Measurements from ENCODE around the gene FILIP1L.

Gene FILIP1L

GRCh38 chr3:100040451-100041225 lies 73.7 kb downstream of the FILIP1L start:
- DNase-seq = no peak

DNA sequence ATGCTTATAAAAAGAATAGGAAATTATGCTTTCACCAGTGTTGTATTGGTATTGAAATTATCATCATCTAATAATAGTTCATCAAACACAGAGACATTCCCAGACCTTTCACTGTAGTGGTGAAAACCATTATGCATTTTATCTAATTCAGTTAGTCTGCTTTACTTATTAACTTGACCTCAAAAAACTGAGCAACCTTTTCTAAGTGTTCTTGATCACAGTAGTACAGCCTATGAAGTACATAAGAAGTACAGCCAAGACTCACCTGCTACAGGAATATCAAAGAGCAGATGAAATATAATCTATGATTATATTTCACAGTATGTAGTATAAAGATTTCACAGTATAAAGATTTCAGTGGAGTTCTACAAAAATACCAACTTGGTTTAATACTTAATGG lies 75.2 kb downstream of the FILIP1L start:
- DNase-seq = no peak

DNA sequence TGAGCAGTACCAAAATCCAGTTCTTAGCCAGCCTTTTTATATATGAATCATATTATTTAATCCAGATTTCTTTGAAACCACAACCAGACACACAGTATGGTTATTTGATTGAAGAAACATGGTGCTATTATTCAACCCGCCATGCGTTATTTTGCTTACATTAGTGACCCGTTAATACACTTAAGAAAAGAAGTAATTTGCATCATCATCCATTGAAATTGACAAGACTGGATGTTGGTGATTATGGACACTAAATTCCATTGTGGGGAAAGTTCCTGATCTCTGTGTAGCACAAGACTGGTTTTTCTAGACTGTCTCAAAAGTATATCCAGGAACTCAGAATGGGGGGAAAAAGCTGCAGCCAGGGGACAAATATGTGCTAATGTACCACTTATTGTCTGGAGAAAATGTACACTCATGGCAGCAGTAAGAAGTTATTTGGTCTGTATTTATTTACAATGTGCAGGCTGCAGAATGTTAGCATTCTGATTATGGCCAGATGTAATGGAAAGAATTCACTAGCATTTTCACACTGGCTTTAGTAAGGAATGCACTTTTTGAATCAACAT lies 80.3 kb downstream of the FILIP1L start:
- DNase-seq = no peak

DNA sequence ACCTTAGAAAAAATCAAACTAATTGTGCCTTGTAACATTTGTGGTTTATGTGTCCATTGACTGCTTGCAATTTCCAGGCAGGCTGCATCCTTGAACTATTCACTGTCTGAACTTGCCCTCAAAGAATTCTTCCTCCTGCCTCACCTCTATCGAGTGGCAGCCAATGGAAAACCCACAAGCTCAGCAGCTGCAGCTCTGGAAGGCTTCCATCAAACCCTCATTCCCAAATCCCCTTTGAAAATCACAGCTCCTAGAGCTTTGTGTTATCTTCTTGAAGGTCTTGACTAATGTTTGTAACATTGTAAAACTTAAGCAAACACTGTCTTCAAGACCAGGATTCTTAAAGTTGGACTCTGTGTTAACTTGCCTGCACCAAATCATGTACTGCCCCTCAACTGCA lies 81.1 kb downstream of the FILIP1L start:
- no peak for DNase-seq

- DNase-seq = no peak
Measured at GRCh38 chr3:100032243-100032642, 82.1 kb downstream of the FILIP1L start.

GRCh38 chr3:100030914-100031425 lies 83.3 kb downstream of the FILIP1L start:
- no peak for DNase-seq

- no peak for DNase-seq
Measured at GRCh38 chr3:100030346-100030745, 84.0 kb downstream of the FILIP1L start.

- no peak for DNase-seq
Measured at GRCh38 chr3:100029689-100030088, 84.6 kb downstream of the FILIP1L start.

- no peak for DNase-seq
Measured at GRCh38 chr3:100029052-100029451, 85.2 kb downstream of the FILIP1L start.

DNA sequence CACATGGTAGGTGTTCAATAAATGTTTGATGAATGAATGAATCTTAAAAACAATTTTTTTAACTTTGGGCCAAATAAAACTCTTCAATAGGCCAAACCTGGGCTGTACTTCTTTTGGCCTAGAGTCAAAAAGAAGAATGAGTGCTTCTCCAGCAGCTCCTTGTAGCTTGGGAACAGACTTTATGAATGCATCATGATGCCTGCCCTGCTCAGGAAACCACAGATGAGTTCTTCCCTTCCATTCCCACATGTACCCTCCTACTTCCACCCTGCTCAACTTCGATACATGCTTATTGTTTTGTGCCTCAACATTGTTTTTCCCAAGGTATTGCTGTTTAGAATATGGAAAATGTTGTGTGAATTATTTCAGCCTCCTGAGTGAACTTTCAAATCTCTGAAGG lies 87.0 kb downstream of the FILIP1L start:
- no peak for DNase-seq

DNA sequence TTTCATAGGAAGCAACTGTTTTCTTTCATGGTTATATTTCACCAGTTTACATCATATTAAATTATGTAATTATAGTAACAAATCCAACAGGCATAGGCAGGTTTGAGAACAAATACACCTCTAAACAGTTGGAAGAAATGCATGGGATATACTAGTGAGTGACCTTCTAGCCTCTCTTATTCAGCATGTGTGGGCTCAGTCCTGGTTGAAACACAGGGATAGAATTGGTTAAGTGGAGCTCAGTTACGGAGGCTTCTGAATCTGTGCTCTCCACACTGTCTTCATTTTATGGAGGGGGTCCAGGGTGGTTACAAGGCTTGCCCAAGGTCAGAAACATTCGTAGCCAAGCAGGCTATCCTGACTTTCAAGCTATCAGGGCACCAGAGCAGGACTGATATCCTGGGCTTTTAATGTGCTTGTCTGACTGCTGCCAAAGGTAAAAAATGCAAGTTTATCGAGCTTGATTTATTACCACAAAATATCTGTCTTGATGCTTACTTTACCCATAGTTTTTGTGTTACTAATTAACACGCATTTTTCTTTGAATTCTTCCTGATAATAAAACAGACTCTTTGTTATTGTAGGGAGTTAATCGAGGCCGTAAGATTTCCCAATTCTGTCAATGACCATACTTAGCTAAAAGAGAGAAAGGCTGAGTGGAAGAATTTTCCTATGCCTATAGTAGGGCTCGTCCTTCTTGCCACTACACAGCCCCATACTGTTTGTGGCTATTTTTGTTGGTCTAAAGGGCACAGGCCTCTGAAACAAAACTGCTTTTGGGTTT lies 89.6 kb downstream of the FILIP1L start:
- DNase-seq = no peak

- DNase-seq = no peak
Measured at GRCh38 chr3:100023595-100023994, 90.7 kb downstream of the FILIP1L start.

GRCh38 chr3:100023150-100023549 lies 91.2 kb downstream of the FILIP1L start:
- DNase-seq = no peak

DNA sequence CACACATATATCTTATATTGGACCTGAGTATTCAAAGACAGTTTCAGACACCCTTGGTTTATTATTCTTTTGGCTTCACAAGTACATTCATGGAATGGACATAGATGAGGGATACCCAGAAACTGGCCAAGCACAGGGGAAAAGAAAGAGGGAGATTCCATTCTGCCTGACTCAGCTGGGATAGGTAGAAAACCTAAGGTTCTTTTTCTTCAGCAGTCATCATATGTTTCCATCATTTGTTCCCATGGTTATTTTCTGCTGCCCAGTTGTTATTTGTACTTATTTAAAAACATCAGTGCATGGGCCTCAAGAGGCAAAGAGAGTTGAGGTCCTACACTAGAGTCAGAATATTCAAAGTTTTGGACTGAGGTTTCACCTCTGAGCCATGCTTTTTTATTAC lies 91.8 kb downstream of the FILIP1L start:
- DNase-seq = no peak

DNA sequence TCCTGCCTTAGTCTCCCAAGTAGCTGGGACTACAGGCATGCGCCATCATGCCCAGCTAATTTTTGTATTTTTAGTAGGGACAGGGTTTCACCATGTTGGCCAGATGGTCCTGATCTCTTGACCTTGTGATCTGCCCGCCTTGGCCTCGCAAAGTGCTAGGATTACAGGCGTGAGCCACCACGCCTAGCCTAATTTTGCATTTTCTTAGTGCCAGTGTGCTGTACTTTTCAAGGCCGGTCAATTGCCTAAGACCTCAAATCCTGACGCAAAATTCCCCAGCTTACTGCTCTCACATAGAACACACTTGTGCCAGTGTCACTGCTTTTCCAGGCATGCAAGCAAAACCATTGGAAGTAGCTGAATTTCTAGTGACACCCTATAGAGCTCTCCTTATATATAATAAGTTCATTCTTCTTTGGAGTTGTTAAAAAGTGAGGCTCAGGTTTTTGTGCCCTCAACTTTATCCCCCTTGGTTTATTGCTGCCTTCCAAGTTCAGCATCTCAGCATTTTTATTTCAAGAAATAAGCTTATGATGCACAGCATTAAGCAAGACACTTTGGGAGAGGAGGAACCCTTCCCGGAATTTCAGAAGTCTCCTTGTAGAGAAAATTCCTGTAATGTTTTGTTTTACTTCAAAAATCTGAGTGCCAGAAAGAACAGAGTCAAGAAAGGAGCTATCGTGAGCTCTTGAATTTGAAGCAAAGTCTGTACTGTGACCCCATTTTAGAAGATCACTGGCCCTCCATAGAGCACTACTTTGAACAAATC lies 93.2 kb downstream of the FILIP1L start:
- DNase-seq = no peak

DNA sequence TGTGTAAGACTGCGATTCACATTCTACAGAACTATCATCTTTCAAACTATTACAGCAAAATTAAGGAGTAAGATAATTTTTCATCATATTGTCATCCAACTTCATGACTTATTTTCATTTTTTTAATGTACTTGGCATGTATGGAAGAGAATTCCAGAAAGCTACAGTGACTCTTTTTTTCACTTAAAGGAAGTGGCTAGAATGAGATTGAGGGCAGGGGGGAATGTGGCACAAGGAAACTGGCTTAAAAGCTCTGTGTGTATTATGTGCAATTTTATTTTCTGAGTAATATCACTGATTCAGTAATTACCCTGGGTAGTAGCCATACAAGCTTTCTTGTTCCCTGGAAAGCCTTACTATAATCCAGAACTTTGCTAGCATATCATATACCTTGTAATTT lies 94.6 kb downstream of the FILIP1L start:
- DNase-seq = no peak

DNA sequence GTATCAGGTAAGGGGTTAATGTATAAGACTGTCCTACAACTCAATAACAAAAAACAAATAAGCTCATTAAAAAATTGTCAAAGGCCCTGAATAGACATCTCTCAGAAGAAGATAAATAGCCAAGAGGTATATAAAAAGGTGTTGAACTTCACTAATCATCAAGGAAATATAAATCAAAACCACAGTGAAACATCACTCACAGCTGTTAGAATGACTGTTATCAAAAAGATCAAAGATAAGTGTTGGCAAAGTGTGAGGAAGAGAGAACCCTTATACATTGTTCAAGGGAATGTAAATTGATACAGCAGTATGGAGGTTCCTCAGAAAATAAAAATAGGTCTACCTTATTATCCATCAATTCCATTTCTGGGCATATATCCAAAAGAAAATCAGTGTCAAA lies 95.5 kb downstream of the FILIP1L start:
- DNase-seq = no peak

- no peak for DNase-seq
Measured at GRCh38 chr3:100010087-100010417, 104.2 kb downstream of the FILIP1L start.

GRCh38 chr3:100009276-100010086 lies 104.8 kb downstream of the FILIP1L start:
- no peak for DNase-seq

DNA sequence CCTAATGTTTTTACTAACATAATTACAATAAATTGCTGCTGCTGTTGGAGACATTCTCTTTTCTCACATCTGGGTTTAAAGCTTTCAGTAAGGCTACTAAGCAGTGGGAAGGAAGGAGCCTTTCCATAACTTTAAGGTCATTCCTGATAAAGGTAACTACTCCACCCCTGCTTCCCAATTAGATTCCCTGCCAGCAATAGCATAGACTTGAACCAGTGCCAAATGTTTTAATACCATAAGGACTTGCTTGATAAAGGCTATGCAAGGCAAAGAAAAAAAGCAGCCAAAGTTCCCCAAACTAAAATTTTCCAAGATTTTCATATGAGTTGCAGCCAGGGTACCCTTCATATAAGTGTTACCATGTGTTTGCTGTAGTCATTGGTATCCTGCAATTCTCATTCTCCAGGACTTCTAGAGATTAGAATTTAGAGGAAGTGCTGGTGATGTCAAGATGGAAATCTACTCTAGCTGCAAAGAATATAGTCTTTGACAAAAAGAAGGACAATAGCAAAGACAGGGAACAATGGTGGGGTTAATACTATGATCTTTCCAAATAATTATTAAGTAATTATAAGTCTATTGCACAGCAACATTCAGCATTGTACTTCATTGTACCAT lies 106.1 kb downstream of the FILIP1L start:
- no peak for DNase-seq

- DNase-seq = no peak
Measured at GRCh38 chr3:100007313-100007712, 107.0 kb downstream of the FILIP1L start.
